ENCODE results near the gene CNTNAP2.
"Not testable (repeated sequence)": the region's sequence is repeated elsewhere in the genome, so short reads cannot be mapped to it uniquely, and the experiment has no call there.

Gene CNTNAP2

DNA sequence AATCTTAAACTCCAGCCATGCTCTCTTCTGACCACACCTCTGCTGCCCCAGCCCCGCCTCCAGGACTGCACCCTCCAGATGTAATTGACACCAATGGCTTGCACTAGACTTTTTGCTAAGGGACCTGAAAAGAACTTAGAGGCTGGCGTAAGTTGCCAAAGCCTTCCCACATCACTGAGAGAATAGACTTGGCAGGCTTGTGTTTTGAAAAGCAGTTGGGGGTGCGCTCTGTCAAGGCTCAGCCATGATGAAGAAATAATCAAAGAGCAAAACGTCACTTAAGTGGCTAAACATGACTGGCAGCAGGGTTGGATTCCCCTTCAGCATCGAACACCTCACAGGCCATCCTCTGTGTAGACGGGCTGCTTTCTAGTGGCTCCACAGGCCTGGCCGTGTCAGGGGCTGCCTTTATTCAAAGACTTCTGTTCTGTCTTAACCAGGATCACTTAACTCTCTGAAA lies 2278.8 kb downstream of the CNTNAP2 start:
- no peak for DNase-seq

GRCh38 chr7:148395990-148396716 lies 2279.6 kb downstream of the CNTNAP2 start:
- no peak for DNase-seq

DNA sequence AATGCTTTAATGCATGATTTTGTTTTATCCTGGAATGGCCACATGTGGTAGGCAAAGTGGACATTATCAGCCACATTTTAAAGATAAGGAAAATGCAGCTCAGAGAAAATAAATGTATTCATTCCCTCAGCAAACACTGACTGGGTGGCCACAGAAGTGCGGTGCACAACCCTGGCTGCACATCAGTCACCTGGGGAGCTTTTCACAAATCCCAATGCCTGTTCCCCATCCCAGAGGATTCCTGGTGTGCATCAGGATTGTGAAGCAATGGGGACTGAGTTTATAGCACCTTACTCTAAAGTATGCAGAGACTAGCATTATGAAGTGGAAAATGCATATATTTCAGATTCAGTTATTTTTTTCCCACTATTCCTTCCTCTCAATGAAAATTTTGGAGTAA lies 2280.5 kb downstream of the CNTNAP2 start:
- DNase-seq, result no peak

DNA sequence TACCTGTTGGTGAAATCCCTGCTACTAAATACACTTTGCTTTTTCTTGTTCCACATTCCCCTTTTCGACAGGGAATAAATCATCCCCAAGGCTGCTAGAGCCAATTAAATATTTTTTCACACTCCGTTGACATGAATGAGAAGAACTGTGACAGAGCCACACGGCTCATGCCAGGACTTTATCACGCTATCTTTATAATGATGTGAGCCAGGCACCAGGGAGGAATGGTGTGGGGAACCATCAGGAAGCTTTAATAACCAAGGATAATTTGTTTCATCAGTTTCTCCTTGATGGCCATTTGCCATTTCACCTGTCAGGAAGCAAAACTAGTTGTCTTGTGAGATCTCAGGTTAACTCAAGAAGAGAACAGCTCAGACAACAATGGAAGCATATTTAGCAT lies 2280.9 kb downstream of the CNTNAP2 start:
- DNase-seq, result no peak

DNA sequence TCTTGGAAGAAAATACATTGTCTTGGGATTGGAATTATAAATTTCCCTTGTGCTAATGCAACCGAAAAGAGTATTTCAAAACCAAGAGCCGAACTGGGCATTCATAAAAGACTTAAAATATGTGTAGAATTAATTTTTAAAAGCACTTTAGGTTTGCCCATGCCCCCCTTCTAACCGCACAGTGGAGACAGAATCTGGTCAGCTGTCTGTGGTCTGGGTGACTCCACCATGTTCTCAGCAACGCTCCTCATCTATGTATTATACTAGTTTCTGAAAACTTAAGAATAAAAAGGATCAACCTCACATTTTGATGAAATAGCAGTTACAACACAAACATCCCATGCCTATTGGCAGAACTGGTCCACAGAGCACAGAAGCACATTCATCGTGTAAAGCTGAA lies 2281.4 kb downstream of the CNTNAP2 start:
- DNase-seq, result no peak

DNA sequence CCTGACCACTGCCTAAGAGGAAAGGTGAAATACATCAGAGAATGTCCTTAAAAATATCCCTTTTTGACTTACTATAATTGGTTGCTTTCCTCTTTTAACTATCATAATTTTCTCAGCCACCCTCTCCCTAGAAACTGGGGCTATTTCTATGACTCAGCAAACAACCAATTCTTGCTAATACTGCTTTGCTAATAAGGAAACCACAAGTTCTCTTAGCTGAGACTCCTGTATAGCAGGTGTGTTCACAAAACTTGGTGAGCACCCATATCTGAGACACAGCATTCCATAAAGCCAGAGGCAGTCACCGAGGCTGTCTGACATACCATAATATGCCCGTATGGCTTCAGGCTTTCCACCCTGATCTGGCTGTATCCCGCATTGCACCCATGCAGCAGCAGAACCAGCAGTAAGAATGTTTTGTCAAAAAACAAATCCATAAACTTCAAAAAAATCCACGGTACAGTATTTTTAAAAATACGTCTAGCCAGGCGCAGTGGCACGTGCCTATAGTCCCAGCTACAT lies 2282.3 kb downstream of the CNTNAP2 start:
- DNase-seq, result no peak

DNA sequence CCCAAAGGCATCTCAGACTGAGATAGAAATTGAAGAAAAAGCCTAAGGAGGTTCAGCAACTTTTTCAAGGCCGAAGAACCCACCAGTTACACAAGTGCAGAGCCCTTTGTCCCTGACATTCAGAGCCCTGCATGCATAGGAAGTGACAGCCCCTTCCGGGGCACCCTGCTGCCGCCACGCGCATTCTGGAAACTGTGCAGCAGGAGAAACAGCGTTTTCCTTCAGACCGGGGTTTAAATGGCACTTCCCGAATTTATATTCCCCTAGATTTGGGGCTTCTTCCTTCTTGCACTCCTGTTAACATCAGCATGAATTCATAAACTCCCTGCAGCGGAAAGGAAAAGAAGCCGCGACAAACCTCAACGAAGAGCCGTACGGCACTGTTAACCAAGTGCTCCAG lies 2283.5 kb downstream of the CNTNAP2 start:
- no peak for DNase-seq

DNA sequence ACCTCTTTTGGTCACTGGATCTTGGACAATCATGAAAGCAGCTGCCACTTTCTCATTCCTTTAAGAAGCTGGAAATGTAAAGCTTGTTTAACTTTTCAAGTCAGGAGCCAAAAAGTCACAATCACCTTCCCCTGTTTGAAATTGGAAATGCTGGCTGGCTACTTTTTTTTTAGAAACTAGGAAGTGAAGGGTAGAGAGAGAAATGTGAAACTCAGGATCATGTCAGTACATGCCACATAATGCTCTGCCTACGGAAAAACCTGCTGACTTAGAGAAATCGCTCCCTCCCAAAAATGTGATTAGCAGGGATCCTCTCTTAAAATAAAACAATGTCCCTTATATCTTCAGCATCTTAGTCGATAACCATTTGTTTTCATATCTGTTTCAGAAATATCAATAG lies 2285.6 kb downstream of the CNTNAP2 start:
- DNase-seq, result no peak

DNA sequence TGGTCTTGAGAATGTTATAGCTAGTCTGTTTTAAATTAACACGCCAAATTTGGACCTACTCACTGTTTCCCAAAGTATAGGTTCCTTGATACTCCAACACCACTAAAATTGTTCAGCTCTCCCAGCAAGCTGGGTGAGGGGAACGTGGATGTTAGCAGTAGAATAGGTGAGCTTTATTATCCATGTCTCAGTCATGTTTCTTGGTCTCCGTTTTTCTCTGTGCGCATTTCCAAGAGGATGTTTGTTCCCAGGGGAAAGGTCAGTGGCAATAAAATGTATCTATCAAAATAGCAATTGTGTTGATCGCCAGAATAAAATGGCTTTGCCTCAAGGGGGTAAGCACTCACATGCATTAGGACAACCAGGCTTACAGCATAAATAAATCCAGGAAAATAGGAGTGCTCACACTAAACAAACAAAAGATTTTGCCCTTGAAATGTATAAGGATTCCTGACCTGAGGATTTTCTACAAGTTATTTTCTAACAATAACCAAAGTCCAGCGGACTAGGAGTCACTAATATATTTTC lies 2286.9 kb downstream of the CNTNAP2 start:
- no peak for DNase-seq

GRCh38 chr7:148408307-148408706 lies 2291.7 kb downstream of the CNTNAP2 start:
- no peak for DNase-seq

GRCh38 chr7:148410905-148411304 lies 2294.3 kb downstream of the CNTNAP2 start:
- DNase-seq, result no peak

DNA sequence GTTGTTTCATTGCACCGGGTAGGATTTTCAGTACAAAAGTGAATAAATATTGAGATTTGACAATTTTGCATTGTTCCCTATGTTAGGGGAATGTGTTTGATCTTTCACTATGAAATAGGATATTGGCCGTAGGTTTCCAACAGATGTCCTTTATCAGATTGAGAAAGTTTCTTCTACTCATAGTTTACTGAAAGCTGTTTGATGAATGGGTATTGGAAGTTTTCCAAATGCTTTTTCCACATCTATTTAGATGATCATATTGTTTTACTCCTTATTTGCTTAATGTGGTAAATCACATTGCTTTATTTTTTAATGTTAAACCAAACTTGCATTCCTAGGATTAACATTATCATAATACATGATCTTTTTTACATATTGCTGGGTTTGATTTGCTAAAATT lies 2296.1 kb downstream of the CNTNAP2 start:
- DNase-seq, result no peak

- no peak for DNase-seq
Observed at GRCh38 chr7:148419856-148420832, 2303.5 kb downstream of the CNTNAP2 start.

DNA sequence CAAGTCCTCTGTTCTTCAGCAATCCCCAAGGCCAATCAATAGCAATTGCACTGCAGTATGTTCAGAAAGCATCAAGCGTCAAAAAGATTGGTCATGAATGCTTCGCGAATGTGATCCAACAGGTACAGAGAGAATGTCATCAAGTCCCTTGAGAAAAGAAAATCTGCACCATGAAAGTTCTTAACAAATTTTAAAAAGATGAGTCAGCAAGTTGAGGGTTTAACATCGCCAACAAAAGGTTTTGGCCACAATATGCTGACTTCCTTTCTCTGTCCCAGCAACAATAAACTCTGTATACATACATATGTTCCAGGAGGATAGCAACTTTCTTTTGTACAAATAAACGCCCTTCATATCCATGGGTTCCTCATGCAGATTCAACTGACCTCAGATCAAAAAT lies 2305.4 kb downstream of the CNTNAP2 start:
- DNase-seq, result no peak

DNA sequence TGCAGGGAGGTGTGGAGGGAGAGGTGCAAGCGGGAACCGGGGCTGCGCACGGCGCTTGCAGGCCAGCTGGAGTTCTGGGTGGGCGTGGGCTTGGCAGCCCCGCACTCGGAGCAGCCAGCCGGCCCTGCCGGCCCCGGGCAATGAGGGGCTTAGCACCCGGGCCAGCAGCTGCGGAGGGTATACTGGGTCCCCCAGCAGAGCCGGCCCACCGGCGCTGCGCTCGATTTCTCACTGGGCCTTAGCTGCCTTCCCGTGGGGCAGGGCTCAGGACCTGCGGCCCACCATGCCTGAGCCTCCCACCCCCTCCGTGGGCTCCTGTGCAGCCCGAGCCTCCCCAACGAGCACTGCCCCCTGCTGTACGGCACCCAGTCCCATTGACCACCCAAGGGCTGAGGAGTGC lies 2309.8 kb downstream of the CNTNAP2 start:
- DNase-seq, result not testable (repeated sequence)

DNA sequence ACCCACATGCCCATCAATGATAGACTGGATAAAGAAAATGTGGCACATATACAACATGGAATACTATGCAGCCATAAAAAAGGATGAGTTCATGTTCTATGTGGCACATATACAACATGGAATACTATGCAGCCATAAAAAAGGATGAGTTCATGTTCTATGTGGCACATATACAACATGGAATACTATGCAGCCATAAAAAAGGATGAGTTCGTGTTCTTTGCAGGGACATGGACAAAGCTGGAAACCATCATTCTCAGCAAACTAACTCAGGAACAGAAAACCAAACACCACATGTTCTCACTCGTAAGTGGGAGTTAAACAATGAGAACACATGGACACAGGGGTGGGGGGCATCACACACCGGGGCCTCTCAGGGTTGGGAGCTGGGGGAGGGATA lies 2314.1 kb downstream of the CNTNAP2 start:
- not testable (repeated sequence) for DNase-seq

DNA sequence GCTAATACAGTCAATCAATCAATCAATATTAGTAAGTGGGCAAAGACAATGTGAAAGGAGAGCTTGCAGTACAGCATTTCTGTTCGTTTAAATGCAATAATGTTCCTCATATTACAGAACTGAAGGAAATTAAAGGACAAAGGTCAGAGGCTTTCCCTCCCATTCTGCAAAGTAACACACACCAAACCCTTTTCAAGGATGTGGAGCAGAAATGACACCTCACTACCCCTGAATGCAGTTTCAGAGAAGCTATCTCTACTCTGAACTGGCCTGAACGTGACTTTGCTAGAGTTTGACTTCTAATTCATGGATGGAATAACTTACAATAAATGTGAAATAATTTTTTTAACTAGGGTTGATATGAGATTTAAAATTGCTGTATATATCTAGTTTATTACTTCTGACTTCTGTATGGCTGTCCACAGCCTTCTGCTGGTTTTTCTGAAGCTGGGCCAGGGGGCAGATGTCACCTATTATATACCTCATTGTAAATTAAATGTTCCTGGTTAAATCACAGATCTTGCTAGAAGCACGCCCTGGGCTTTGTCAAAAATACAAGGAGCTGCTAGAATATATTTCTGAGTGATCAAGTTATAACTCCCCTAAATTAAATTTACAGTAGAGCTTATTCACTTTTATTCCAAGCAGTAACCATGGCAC lies 2317.1 kb downstream of the CNTNAP2 start:
- DNase-seq, result no peak

DNA sequence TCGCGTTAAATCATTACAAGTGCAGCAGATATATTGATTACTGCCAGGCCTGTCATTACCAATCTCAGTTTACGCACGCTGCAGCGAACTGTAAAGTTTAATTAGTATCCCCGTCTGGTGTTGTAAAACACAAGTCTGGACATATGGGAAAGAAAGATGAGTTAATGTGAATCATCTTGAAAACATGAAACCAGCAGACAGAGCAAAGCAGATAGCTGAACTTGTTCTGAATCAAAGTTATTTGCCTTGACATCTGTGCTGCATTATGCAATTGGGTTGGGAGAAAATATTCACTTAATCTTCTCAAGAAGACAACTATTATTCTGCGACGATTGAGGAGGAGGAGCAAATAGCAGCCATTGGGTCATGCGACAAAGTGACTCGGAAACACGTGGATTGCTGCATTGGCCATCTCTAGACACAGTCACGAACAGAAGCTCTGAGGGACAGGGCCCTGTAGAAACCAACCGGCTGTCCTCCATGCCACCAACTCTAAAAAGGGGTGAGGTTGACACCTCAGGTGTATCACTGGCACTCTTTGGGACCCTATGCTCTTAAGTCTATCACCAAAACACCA lies 2317.7 kb downstream of the CNTNAP2 start:
- DNase-seq, result no peak

DNA sequence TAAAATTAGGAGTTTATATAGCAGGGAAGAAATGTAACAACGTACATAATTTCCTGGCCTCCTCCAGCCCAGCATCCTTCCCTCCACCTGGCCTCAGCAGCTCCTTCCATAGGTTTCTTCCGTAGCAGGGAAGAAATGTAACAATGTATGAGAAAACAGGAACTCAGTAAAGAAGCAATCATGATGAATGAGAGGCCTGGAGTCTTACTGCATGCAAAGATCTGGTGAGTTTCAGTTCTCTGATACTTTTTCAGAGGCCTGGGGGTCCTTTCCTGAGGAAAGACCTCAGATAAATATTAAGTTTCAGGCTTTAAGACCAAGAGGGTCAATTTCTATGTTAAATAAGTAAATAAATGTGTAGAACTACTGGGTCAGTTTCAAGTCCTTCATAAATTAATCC lies 2318.3 kb downstream of the CNTNAP2 start:
- no peak for DNase-seq

GRCh38 chr7:148435715-148436114 lies 2319.1 kb downstream of the CNTNAP2 start:
- DNase-seq, result no peak

- no peak for DNase-seq
Observed at GRCh38 chr7:148436135-148436534, 2319.5 kb downstream of the CNTNAP2 start.

DNA sequence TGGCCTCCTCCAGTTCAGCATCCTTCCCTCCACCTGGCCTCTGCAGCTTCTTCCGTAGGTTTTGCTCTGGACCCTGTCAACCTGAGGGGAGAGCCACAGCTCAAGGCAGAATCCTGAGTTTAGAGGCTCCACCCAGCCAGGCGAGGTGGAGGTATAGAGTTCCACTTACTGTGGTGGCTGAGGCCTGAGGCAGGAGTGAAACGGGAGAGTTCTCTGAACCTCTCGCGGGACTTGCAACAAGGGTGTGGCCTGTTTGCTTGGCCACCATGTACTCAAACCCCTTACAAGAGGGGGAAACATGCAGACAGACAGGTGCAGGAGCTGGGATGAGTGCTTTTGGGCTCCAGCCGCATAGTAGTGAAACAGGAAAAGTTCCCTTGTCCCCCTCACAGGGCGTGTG lies 2320.0 kb downstream of the CNTNAP2 start:
- DNase-seq, result no peak

- no peak for DNase-seq
Observed at GRCh38 chr7:148437043-148437442, 2320.4 kb downstream of the CNTNAP2 start.
